DND-41 (cell line): ENCODE measurements around the gene ETS2.

Experiments
- EZH2 ChIP-seq: IDR thresholded peaks from 3 replicates; pipeline ENCODE4 v1.6.1; 2012; ENCODE audit warnings: borderline replicate concordance, low read depth, mild to moderate bottlenecking, moderate library complexity, low read length, inconsistent platforms; ENCODE audit not compliant: severe bottlenecking
- TF ChIP-seq, protein P1 (sequence below): IDR thresholded peaks from 2 replicates; pipeline ENCODE4 v1.5.1; 2012; ENCODE audit warnings: borderline replicate concordance, low read length, moderate library complexity, mild to moderate bottlenecking; ENCODE audit not compliant: poor library complexity, severe bottlenecking; ENCODE audit errors: extremely low read depth

GRCh38 chr21:38825921-38826320 lies 20.2 kb downstream of the ETS2 start:
- TF ChIP-seq, protein P1, sequence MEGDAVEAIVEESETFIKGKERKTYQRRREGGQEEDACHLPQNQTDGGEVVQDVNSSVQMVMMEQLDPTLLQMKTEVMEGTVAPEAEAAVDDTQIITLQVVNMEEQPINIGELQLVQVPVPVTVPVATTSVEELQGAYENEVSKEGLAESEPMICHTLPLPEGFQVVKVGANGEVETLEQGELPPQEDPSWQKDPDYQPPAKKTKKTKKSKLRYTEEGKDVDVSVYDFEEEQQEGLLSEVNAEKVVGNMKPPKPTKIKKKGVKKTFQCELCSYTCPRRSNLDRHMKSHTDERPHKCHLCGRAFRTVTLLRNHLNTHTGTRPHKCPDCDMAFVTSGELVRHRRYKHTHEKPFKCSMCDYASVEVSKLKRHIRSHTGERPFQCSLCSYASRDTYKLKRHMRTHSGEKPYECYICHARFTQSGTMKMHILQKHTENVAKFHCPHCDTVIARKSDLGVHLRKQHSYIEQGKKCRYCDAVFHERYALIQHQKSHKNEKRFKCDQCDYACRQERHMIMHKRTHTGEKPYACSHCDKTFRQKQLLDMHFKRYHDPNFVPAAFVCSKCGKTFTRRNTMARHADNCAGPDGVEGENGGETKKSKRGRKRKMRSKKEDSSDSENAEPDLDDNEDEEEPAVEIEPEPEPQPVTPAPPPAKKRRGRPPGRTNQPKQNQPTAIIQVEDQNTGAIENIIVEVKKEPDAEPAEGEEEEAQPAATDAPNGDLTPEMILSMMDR = no peak
- no peak for TF ChIP-seq EZH2
